Lower lobe of right lung (tissue), 2 donors: ENCODE measurements around the gene ITGA7. TPM values are rescaled to one million over a fixed set of nuclear protein-coding genes. Genes with fewer than 3 reads are reported as not detected.

Source experiments
- ATAC-seq, 2 donors: fragments of 200-7000 bp; cut with Tn5 transposase; one replicate each; pipeline ENCODE4 v1.9.1; 2020 to 2022; ENCODE audit warnings: mild to moderate bottlenecking in 2 of 2, moderate library complexity in 2 of 2
- DNase-seq: peaks from one replicate; pipeline ENCODE4 v3.0.0-alpha.2; 2020
- H3K27ac ChIP-seq: fragments of 200-600 bp; one replicate; pipeline ENCODE4 v1.8.0; 2022
- H3K27me3 ChIP-seq: fragments of 200-600 bp; one replicate; pipeline ENCODE4 v1.8.0; 2022; ENCODE audit warnings: low read depth
- H3K36me3 ChIP-seq: fragments of 200-600 bp; one replicate; pipeline ENCODE4 v1.8.0; 2022; ENCODE audit warnings: mild to moderate bottlenecking
- H3K4me1 ChIP-seq: fragments of 200-600 bp; one replicate; pipeline ENCODE4 v1.8.0; 2022
- H3K4me3 ChIP-seq: fragments of 200-600 bp; one replicate; pipeline ENCODE4 v1.8.0; 2022; ENCODE audit warnings: mild to moderate bottlenecking
- H3K9me3 ChIP-seq: fragments of 200-600 bp; one replicate; pipeline ENCODE4 v1.8.0; 2022
- intact Hi-C: fragments of 100-400 bp; cut with DNase I; formaldehyde crosslinking; loops from one replicate; pipeline ENCODE4 v1.11.0; 2022
- long read RNA-seq: library from polyadenylated mRNA; unstranded; transcript quantifications from one replicate; pipeline ENCODE4 v2.0.0, GENCODE V29; 2021
- total RNA-seq: library from RNA; stranded (reverse); fragmentation: NEBNext Ultra II Directional; extraction: Animal tissue kit (Norgen Biotek cat#: 25700); gene quantifications from one replicate; pipeline ENCODE4 v1.2.1, GENCODE V29; 2021
- TF ChIP-seq, protein P1 (sequence below): fragments of 200-600 bp; IDR thresholded peaks from one replicate; pipeline ENCODE4 v1.8.0; 2022; ENCODE audit warnings: antibody characterized with exemption, mild to moderate bottlenecking
- donor health status: DM: no; HTN: yes; CAD: no; lungs with severe emphysema.

ITGA7 gene, protein sequence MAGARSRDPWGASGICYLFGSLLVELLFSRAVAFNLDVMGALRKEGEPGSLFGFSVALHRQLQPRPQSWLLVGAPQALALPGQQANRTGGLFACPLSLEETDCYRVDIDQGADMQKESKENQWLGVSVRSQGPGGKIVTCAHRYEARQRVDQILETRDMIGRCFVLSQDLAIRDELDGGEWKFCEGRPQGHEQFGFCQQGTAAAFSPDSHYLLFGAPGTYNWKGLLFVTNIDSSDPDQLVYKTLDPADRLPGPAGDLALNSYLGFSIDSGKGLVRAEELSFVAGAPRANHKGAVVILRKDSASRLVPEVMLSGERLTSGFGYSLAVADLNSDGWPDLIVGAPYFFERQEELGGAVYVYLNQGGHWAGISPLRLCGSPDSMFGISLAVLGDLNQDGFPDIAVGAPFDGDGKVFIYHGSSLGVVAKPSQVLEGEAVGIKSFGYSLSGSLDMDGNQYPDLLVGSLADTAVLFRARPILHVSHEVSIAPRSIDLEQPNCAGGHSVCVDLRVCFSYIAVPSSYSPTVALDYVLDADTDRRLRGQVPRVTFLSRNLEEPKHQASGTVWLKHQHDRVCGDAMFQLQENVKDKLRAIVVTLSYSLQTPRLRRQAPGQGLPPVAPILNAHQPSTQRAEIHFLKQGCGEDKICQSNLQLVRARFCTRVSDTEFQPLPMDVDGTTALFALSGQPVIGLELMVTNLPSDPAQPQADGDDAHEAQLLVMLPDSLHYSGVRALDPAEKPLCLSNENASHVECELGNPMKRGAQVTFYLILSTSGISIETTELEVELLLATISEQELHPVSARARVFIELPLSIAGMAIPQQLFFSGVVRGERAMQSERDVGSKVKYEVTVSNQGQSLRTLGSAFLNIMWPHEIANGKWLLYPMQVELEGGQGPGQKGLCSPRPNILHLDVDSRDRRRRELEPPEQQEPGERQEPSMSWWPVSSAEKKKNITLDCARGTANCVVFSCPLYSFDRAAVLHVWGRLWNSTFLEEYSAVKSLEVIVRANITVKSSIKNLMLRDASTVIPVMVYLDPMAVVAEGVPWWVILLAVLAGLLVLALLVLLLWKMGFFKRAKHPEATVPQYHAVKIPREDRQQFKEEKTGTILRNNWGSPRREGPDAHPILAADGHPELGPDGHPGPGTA
- total RNA-seq = 17.5 TPM
- long read RNA-seq, partial matches to known transcripts = 18 of 22 reads
- long read RNA-seq, other reads (novel, unspliced or antisense) = 2 of 22 reads

GRCh38 chr12:55707841-55708694 is at the start of gene ITGA7:
Gene ITGA7 (minus strand): TSS chr12:55707904. CDS start chr12:55707682, 222 bp downstream.
- no peaks in the 10 kb centered on the region for H3K36me3 ChIP-seq
- H3K27ac ChIP-seq = no peak within 1 kb of the TSS
- ATAC-seq = peak; percentile 80 to 87
- H3K27me3 ChIP-seq = peaks cover 14% of the 10 kb centered on the region
- intact Hi-C loops = no loop called here
- H3K4me1 ChIP-seq = peaks cover 21% of the 10 kb centered on the region
- H3K4me3 ChIP-seq = peak within 1 kb of the TSS; percentile 65
- H3K9me3 ChIP-seq = no peaks in the 10 kb centered on the region
- peak; percentile 80 for DNase-seq
- TF ChIP-seq, protein P1, sequence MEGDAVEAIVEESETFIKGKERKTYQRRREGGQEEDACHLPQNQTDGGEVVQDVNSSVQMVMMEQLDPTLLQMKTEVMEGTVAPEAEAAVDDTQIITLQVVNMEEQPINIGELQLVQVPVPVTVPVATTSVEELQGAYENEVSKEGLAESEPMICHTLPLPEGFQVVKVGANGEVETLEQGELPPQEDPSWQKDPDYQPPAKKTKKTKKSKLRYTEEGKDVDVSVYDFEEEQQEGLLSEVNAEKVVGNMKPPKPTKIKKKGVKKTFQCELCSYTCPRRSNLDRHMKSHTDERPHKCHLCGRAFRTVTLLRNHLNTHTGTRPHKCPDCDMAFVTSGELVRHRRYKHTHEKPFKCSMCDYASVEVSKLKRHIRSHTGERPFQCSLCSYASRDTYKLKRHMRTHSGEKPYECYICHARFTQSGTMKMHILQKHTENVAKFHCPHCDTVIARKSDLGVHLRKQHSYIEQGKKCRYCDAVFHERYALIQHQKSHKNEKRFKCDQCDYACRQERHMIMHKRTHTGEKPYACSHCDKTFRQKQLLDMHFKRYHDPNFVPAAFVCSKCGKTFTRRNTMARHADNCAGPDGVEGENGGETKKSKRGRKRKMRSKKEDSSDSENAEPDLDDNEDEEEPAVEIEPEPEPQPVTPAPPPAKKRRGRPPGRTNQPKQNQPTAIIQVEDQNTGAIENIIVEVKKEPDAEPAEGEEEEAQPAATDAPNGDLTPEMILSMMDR = no peak

GRCh38 chr12:55755246-55755645 is 47.5 kb upstream of the ITGA7 start:
- H3K9me3 ChIP-seq = no peaks in the 10 kb centered on the region
- no peak overlapping the region for H3K4me3 ChIP-seq
- H3K36me3 ChIP-seq = peaks cover 94% of the 10 kb centered on the region
- H3K4me1 ChIP-seq = no peaks in the 10 kb centered on the region
- TF ChIP-seq, protein P1 = no peak
- intact Hi-C loops = no loop called here
- H3K27ac ChIP-seq = no peak overlapping the region
- H3K27me3 ChIP-seq = no peaks in the 10 kb centered on the region
- no peak for DNase-seq
- no peak for ATAC-seq

DNA sequence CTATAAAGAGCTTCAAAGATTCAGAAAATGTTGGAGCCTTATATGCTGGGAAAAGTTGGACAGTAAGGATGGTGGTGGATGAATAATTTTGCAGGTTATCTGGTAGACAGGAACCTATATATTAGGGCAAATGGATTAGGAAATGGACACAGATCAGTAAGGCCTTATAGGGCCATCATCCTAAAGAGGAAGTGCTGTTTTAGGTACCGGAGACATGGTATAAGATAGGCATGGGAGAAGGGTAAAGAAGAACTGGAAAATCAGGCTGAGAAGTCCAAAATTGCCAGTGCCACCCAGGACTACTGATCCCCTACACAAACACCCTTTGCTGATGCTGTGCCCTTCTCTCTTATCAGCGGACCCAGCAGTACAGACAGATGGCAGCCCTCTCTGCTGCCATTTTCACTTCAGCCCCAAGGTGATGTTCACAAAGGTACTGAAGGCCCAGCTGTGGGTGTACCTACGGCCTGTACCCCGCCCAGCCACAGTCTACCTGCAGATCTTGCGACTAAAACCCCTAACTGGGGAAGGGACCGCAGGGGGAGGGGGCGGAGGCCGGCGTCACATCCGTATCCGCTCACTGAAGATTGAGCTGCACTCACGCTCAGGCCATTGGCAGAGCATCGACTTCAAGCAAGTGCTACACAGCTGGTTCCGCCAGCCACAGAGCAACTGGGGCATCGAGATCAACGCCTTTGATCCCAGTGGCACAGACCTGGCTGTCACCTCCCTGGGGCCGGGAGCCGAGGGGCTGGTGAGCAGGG is 40.7 kb upstream of the ITGA7 start:
- H3K4me3 ChIP-seq = no peak overlapping the region
- TF ChIP-seq, protein P1 = no peak
- H3K9me3 ChIP-seq = no peaks in the 10 kb centered on the region
- peaks cover 10% of the 10 kb centered on the region for H3K4me1 ChIP-seq
- H3K27me3 ChIP-seq = no peaks in the 10 kb centered on the region
- peaks cover 27% of the 10 kb centered on the region for H3K36me3 ChIP-seq
- H3K27ac ChIP-seq = no peak overlapping the region
- intact Hi-C loops = loop anchor here (10.0 kb wide), 1 partner anchor 186 kb away; the partner anchor contains the start of gene DGKA
- no peak for DNase-seq
- ATAC-seq = no peak

- H3K36me3 ChIP-seq = peaks cover 12% of the 10 kb centered on the region
- intact Hi-C loops = loop anchor here (10.0 kb wide), 1 partner anchor 188 kb away; the partner anchor contains the start of gene DGKA
- TF ChIP-seq, protein P1 = no peak
- DNase-seq (no peak), ATAC-seq (no peak)
- no peaks in the 10 kb centered on the region for H3K9me3 ChIP-seq
- peaks cover 14% of the 10 kb centered on the region for H3K4me1 ChIP-seq
- H3K27me3 ChIP-seq = no peaks in the 10 kb centered on the region
- H3K4me3 ChIP-seq = no peak overlapping the region
- H3K27ac ChIP-seq = no peak overlapping the region
Measured at GRCh38 chr12:55746913-55747231, 39.2 kb upstream of the ITGA7 start.
